ENCODE data around the gene PGM1.

DNA sequence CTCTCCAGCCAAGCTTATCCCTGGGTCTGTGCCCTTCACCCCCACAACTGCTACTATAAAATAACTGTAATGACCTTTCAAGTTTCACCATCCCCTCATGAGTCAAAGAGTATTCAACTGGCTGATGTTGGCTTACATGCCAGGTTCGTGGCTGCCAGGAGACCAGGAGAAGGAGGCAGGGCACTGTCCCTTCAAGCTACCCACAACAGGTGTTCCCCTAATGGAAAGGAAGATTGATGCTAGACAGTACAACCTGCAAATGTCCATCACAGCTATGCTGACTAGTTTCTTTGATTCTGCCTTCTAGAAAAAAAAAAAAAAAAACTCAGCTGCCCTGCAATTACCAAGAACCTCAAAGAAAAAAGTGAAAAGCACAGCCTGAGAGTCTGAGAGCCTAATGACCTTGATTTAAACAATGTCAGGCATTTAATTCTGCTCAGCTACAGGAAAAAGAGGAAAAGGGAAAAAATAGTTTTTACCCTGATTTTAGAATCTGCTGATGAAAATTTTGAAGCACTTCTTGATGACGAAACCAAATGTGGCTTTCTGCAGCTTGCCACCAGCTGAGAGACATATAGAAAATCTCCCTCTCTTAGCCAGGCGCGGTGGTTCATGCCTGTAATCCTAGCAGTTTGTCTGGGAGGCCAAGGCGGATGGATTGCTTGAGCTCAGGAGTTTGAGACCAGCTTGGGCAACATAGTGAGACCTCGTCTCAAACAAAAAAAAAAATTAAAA is 97.9 kb downstream of the PGM1 start:
- TF ChIP-seq EP300 (IDR thresholded peaks at IDR 0.05) (no peak), POLR2A (IDR thresholded peaks at IDR 0.05) (no peak)
- TF ChIP-seq, protein P1, sequence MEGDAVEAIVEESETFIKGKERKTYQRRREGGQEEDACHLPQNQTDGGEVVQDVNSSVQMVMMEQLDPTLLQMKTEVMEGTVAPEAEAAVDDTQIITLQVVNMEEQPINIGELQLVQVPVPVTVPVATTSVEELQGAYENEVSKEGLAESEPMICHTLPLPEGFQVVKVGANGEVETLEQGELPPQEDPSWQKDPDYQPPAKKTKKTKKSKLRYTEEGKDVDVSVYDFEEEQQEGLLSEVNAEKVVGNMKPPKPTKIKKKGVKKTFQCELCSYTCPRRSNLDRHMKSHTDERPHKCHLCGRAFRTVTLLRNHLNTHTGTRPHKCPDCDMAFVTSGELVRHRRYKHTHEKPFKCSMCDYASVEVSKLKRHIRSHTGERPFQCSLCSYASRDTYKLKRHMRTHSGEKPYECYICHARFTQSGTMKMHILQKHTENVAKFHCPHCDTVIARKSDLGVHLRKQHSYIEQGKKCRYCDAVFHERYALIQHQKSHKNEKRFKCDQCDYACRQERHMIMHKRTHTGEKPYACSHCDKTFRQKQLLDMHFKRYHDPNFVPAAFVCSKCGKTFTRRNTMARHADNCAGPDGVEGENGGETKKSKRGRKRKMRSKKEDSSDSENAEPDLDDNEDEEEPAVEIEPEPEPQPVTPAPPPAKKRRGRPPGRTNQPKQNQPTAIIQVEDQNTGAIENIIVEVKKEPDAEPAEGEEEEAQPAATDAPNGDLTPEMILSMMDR (IDR thresholded peaks at IDR 0.05): no peak
